HepG2 (cell line): ENCODE data around the gene DDRGK1. TPM values are rescaled to one million over a fixed set of nuclear protein-coding genes. Genes with fewer than 3 reads are reported as not detected.
A peak's percentile ranks its signal among the peaks of the same experiment; 100 is the strongest.

Source experiments
- FOXO1 ChIP-seq: sonication (generic); formaldehyde crosslinking; IDR thresholded peaks from 2 replicates; pipeline ENCODE4 v1.4.0; 2020; ENCODE audit warnings: missing genetic modification reagents
- GABPB1 ChIP-seq: IDR thresholded peaks from 2 replicates; pipeline ENCODE4 v1.6.1; 2016; ENCODE audit warnings: mild to moderate bottlenecking, missing genetic modification reagents, moderate library complexity, missing compliant biosample characterization
- HDAC2 ChIP-seq: sonication (generic); formaldehyde crosslinking; IDR thresholded peaks from 2 replicates; pipeline ENCODE4 v1.4.0; 2020; ENCODE audit warnings: missing genetic modification reagents
- ISL2 ChIP-seq: sonication (generic); formaldehyde crosslinking; IDR thresholded peaks from 2 replicates; pipeline ENCODE4 v1.5.0; 2020; ENCODE audit warnings: missing genetic modification reagents
- JUN ChIP-seq: sonication (generic); formaldehyde crosslinking; IDR thresholded peaks from 2 replicates; pipeline ENCODE4 v1.4.0; 2020; ENCODE audit warnings: mild to moderate bottlenecking, missing genetic modification reagents
- KDM1A ChIP-seq: IDR thresholded peaks from 2 replicates; pipeline ENCODE4 v1.6.1; 2016; ENCODE audit warnings: missing compliant biosample characterization
- KDM2A ChIP-seq: sonication (generic); formaldehyde crosslinking; IDR thresholded peaks from 2 replicates; pipeline ENCODE4 v1.4.0; 2020; ENCODE audit warnings: low read depth, missing genetic modification reagents, borderline replicate concordance
- KLF6 ChIP-seq: IDR thresholded peaks from 2 replicates; pipeline ENCODE4 v1.8.0; 2016; ENCODE audit warnings: missing biosample characterization, missing genetic modification reagents
- NCOR1 ChIP-seq: fragments of 200-600 bp; sonication (generic); IDR thresholded peaks from 2 replicates; pipeline ENCODE4 v1.7.0; 2017; ENCODE audit warnings: antibody characterized with exemption, low read length, borderline replicate concordance
- NFIB ChIP-seq: sonication (generic); formaldehyde crosslinking; IDR thresholded peaks from 2 replicates; pipeline ENCODE4 v1.9.0; 2021; ENCODE audit warnings: missing genetic modification reagents, mild to moderate bottlenecking, borderline replicate concordance
- PHF20 ChIP-seq: sonication (generic); formaldehyde crosslinking; IDR thresholded peaks from 2 replicates; pipeline ENCODE4 v1.5.0; 2020; ENCODE audit warnings: mild to moderate bottlenecking, missing genetic modification reagents
- STAT5B ChIP-seq: sonication (generic); formaldehyde crosslinking; IDR thresholded peaks from 2 replicates; pipeline ENCODE4 v1.4.0; 2020; ENCODE audit warnings: missing genetic modification reagents
- TSC22D2 ChIP-seq: sonication (generic); formaldehyde crosslinking; IDR thresholded peaks from 2 replicates; pipeline ENCODE4 v1.5.1; 2020; ENCODE audit warnings: missing genetic modification reagents, mild to moderate bottlenecking, borderline replicate concordance
- ZFP41 ChIP-seq: sonication (generic); formaldehyde crosslinking; IDR thresholded peaks from 2 replicates; pipeline ENCODE4 v1.4.0; 2020; ENCODE audit warnings: mild to moderate bottlenecking, missing genetic modification reagents, borderline replicate concordance
- ZNF256 ChIP-seq: sonication (generic); formaldehyde crosslinking; conservative IDR thresholded peaks from 2 replicates; pipeline ENCODE4 v1.4.0; 2020; ENCODE audit warnings: missing genetic modification reagents
- ZNF546 ChIP-seq: sonication (generic); formaldehyde crosslinking; conservative IDR thresholded peaks from 2 replicates; pipeline ENCODE4 v1.8.1; 2023; ENCODE audit warnings: mild to moderate bottlenecking, missing genetic modification reagents
- polyA plus RNA-seq, 8 experiments: library from polyadenylated mRNA; depleted of rRNA in 3 of 8; stranded (reverse) in 7 of 8; unstranded in 1 of 8; fragments of >200 nt; fragmentation: Illumina TruSeq in 4 of 8; extraction: Trizol in 4 of 8; gene quantifications; 2 replicates each; pipeline versions ENCODE4 v1.2.1 to v1.2.3, GENCODE V29; 2011 to 2016; ENCODE audit warnings: low read depth in 4 of 8, missing spikeins in 1 of 8, mixed read lengths in 1 of 8; ENCODE audit not compliant: insufficient read depth in 1 of 8
- total RNA-seq, 5 experiments: library from RNA; depleted of rRNA; stranded (reverse); fragments of >200 nt; fragmentation: Illumina TruSeq; extraction: Trizol; gene quantifications; 2 replicates each; pipeline ENCODE4 v1.2.3, GENCODE V29; 2016; ENCODE audit warnings: low read depth in 1 of 5
- TF ChIP-seq, protein P1 (sequence below): sonication (generic); formaldehyde crosslinking; IDR thresholded peaks from 2 replicates; pipeline ENCODE4 v1.9.0; 2022; ENCODE audit warnings: missing genetic modification reagents, mild to moderate bottlenecking, borderline replicate concordance
- TF ChIP-seq, protein P2 (sequence below): IDR thresholded peaks from 2 replicates; pipeline ENCODE4 v1.6.1; 2012; ENCODE audit warnings: low read length, improper control_type of control experiment
- TF ChIP-seq, protein P3 (sequence below): IDR thresholded peaks from 2 replicates; pipeline ENCODE4 v1.6.1; 2016; ENCODE audit warnings: low read depth, control low read depth
- TF ChIP-seq, protein P4 (sequence below): sonication (generic); formaldehyde crosslinking; IDR thresholded peaks from 2 replicates; pipeline ENCODE4 v1.4.0; 2020; ENCODE audit warnings: missing genetic modification reagents

DDRGK1 gene
- total and polyA plus RNA-seq, 2 of the 13 experiments (the other 11 are each of a cell fraction or from before 2014, with no cell fraction given): 96.7 to 149 TPM

DNA sequence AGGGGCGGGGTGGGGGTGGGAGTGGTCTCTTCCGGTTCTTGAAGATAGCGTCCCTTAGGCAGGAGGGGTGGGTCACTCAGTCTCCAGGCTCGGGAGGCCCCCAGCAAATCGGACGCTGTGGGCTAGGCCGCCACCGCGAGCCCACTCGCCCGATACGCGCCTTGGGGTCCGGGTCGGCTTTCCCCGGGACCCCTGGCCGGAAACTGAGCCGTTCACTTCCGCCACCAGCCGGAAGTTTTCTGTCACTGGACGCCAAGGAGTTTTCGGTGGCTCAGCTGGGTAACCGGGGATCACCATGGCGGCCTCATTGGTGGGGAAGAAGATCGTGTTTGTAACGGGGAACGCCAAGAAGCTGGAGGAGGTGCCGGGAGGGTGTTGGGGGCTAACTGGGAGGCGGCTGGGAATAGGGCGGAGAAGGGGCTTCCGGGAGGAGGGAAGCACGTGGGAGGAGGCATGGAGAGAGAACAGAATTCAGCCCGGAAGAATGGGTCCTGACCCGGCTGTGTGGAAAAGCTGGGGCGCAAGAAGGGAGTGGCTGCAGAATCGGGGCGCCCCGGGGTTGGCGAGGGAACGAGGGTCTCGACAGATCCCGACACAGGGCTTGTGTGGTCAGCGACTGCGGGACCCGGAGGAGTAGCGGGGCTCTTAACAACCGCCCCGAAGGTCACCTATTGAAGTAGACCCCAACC lies 4.9 kb upstream of the DDRGK1 start, which contains the start of gene ITPA (continued):
- TF ChIP-seq KDM2A (peak; percentile 73), KLF6 (CRISPR knock-in tag) (no peak; the same call in 1 of the 2 replicates), GABPB1 (peak; percentile 99), ZFP41 (CRISPR knock-in tag) (no peak), TSC22D2 (CRISPR knock-in tag) (0 out of 2 replicates have a peak, but pooled peaks have one; percentile 65), ISL2 (peak; percentile 69), NFIB (CRISPR knock-in tag) (no peak; the same call in 1 of the 2 replicates), KDM1A (CRISPR knock-in tag) (no peak), JUN (CRISPR knock-in tag) (peak; percentile 57; the same call in 1 of the 2 replicates), NCOR1 (no peak), STAT5B (CRISPR knock-in tag) (0 out of 2 replicates have a peak, but pooled peaks have one; percentile 42), ZNF546 (peak; percentile 94), FOXO1 (peak; percentile 58; the same call in 1 of the 2 replicates), PHF20 (CRISPR knock-in tag) (peak; percentile 97), HDAC2 (CRISPR knock-in tag) (peak; percentile 70), ZNF256 (CRISPR knock-in tag) (peak; percentile 68; the same call in 1 of the 2 replicates)
- TF ChIP-seq, protein P1, sequence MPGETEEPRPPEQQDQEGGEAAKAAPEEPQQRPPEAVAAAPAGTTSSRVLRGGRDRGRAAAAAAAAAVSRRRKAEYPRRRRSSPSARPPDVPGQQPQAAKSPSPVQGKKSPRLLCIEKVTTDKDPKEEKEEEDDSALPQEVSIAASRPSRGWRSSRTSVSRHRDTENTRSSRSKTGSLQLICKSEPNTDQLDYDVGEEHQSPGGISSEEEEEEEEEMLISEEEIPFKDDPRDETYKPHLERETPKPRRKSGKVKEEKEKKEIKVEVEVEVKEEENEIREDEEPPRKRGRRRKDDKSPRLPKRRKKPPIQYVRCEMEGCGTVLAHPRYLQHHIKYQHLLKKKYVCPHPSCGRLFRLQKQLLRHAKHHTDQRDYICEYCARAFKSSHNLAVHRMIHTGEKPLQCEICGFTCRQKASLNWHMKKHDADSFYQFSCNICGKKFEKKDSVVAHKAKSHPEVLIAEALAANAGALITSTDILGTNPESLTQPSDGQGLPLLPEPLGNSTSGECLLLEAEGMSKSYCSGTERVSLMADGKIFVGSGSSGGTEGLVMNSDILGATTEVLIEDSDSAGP (CRISPR knock-in tag): peak; percentile 95; the same call in 1 of the 2 replicates
- TF ChIP-seq, protein P2, sequence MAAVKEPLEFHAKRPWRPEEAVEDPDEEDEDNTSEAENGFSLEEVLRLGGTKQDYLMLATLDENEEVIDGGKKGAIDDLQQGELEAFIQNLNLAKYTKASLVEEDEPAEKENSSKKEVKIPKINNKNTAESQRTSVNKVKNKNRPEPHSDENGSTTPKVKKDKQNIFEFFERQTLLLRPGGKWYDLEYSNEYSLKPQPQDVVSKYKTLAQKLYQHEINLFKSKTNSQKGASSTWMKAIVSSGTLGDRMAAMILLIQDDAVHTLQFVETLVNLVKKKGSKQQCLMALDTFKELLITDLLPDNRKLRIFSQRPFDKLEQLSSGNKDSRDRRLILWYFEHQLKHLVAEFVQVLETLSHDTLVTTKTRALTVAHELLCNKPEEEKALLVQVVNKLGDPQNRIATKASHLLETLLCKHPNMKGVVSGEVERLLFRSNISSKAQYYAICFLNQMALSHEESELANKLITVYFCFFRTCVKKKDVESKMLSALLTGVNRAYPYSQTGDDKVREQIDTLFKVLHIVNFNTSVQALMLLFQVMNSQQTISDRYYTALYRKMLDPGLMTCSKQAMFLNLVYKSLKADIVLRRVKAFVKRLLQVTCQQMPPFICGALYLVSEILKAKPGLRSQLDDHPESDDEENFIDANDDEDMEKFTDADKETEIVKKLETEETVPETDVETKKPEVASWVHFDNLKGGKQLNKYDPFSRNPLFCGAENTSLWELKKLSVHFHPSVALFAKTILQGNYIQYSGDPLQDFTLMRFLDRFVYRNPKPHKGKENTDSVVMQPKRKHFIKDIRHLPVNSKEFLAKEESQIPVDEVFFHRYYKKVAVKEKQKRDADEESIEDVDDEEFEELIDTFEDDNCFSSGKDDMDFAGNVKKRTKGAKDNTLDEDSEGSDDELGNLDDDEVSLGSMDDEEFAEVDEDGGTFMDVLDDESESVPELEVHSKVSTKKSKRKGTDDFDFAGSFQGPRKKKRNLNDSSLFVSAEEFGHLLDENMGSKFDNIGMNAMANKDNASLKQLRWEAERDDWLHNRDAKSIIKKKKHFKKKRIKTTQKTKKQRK: no peak
- TF ChIP-seq, protein P3, sequence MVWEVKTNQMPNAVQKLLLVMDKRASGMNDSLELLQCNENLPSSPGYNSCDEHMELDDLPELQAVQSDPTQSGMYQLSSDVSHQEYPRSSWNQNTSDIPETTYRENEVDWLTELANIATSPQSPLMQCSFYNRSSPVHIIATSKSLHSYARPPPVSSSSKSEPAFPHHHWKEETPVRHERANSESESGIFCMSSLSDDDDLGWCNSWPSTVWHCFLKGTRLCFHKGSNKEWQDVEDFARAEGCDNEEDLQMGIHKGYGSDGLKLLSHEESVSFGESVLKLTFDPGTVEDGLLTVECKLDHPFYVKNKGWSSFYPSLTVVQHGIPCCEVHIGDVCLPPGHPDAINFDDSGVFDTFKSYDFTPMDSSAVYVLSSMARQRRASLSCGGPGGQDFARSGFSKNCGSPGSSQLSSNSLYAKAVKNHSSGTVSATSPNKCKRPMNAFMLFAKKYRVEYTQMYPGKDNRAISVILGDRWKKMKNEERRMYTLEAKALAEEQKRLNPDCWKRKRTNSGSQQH (CRISPR knock-in tag): peak; percentile 93
- TF ChIP-seq, protein P4, sequence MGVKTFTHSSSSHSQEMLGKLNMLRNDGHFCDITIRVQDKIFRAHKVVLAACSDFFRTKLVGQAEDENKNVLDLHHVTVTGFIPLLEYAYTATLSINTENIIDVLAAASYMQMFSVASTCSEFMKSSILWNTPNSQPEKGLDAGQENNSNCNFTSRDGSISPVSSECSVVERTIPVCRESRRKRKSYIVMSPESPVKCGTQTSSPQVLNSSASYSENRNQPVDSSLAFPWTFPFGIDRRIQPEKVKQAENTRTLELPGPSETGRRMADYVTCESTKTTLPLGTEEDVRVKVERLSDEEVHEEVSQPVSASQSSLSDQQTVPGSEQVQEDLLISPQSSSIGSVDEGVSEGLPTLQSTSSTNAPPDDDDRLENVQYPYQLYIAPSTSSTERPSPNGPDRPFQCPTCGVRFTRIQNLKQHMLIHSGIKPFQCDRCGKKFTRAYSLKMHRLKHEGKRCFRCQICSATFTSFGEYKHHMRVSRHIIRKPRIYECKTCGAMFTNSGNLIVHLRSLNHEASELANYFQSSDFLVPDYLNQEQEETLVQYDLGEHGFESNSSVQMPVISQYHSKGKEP (CRISPR knock-in tag): peak; percentile 90; the same call in 1 of the 2 replicates
